Measurements from ENCODE around the gene BATF3. TPM values are rescaled to one million over a fixed set of nuclear protein-coding genes. Genes with fewer than 3 reads are reported as not detected.

BATF3 gene
- not detected in 2 replicates for total RNA-seq

GRCh38 chr1:212699625-212700222 is at the start of gene BATF3:
TSS of gene BATF3 (minus strand) at chr1:212699840. CDS start at chr1:212699762, 78 bp downstream.

Other genes with a start within 250 kb of the BATF3 start
- gene ATF3, start 91.1 kb downstream of the BATF3 start, total RNA-seq = 4.0 and 6.3 TPM in 2 replicates
- gene NSL1, start 91.9 kb upstream of the BATF3 start, total RNA-seq = 17.9 and 33.0 TPM in 2 replicates
- 7.8 and 12.8 TPM in 2 replicates for gene TATDN3, start 92.1 kb upstream of the BATF3 start, total RNA-seq
- not detected in 2 replicates for gene SPATA45, start 147.8 kb upstream of the BATF3 start, total RNA-seq
- 7.6 and 7.8 TPM in 2 replicates for gene FLVCR1, start 158.4 kb upstream of the BATF3 start, total RNA-seq

Data from cardiac atrium fibroblast (primary cell).